C4-2B (cell line): ENCODE results near the gene SMIM20.

Experiments
- ZFX ChIP-seq: fragments of 450-650 bp; IDR thresholded peaks from 2 replicates; pipeline ENCODE4 v1.6.1; 2017
- TF ChIP-seq, protein P1 (sequence below): fragments of 450-650 bp; conservative IDR thresholded peaks from 2 replicates; pipeline ENCODE4 v1.5.1; 2017; ENCODE audit warnings: mild to moderate bottlenecking

DNA sequence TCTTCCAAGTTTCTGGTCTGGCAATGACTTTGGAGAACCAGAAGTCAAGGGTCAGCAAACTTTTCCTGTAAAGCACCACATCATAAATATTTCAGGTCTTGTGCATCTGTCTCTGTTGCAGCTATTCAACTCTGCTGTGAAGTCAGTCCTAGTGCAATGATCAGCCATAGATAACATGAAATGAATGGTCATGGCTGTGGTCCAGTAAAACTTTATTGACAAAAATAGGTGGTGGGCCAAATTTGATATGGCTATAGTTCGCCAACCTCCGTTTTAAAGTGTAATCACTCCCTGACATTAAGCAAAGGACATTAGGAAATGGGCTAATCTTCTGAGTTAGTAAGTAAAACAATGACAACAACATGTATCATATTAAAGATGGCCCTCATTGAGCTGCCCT lies 30.5 kb upstream of the SMIM20 start:
- TF ChIP-seq, protein P1, sequence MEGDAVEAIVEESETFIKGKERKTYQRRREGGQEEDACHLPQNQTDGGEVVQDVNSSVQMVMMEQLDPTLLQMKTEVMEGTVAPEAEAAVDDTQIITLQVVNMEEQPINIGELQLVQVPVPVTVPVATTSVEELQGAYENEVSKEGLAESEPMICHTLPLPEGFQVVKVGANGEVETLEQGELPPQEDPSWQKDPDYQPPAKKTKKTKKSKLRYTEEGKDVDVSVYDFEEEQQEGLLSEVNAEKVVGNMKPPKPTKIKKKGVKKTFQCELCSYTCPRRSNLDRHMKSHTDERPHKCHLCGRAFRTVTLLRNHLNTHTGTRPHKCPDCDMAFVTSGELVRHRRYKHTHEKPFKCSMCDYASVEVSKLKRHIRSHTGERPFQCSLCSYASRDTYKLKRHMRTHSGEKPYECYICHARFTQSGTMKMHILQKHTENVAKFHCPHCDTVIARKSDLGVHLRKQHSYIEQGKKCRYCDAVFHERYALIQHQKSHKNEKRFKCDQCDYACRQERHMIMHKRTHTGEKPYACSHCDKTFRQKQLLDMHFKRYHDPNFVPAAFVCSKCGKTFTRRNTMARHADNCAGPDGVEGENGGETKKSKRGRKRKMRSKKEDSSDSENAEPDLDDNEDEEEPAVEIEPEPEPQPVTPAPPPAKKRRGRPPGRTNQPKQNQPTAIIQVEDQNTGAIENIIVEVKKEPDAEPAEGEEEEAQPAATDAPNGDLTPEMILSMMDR: no peak
- no peak for TF ChIP-seq ZFX
